HepG2 (cell line): Measurements from ENCODE around the gene DENND4B. TPM values are rescaled to one million over a fixed set of nuclear protein-coding genes. Genes with fewer than 3 reads are reported as not detected.
A peak's percentile ranks its signal among the peaks of the same experiment; 100 is the strongest.

Source experiments
- ARID2 ChIP-seq: sonication (generic); formaldehyde crosslinking; IDR thresholded peaks from 2 replicates; pipeline ENCODE4 v1.8.1; 2022; ENCODE audit warnings: mild to moderate bottlenecking, missing genetic modification reagents, borderline replicate concordance
- BHLHE40 ChIP-seq: IDR thresholded peaks from 2 replicates; pipeline ENCODE4 v1.6.1; 2011; ENCODE audit warnings: low read length, improper control_type of control experiment
- BORCS8-MEF2B ChIP-seq: sonication (generic); formaldehyde crosslinking; IDR thresholded peaks from 2 replicates; pipeline ENCODE4 v1.8.0; 2022; ENCODE audit warnings: mild to moderate bottlenecking, missing genetic modification reagents
- SMAD1 ChIP-seq: sonication (generic); formaldehyde crosslinking; IDR thresholded peaks from 2 replicates; pipeline ENCODE4 v1.4.0; 2020; ENCODE audit warnings: missing genetic modification reagents, low read depth, mild to moderate bottlenecking, borderline replicate concordance
- YEATS4 ChIP-seq: sonication (generic); formaldehyde crosslinking; IDR thresholded peaks from 2 replicates; pipeline ENCODE4 v1.4.0; 2020; ENCODE audit warnings: missing genetic modification reagents, borderline replicate concordance
- ZBTB38 ChIP-seq: sonication (generic); formaldehyde crosslinking; IDR thresholded peaks from 2 replicates; pipeline ENCODE4 v1.5.1; 2020; ENCODE audit warnings: mild to moderate bottlenecking, missing genetic modification reagents
- ZNF337 ChIP-seq: sonication (generic); formaldehyde crosslinking; IDR thresholded peaks from 2 replicates; pipeline ENCODE4 v1.5.1; 2020; ENCODE audit warnings: missing genetic modification reagents, low read depth, mild to moderate bottlenecking, borderline replicate concordance
- ZNF446 ChIP-seq: sonication (generic); formaldehyde crosslinking; IDR thresholded peaks from 2 replicates; pipeline ENCODE4 v1.5.0; 2020; ENCODE audit warnings: mild to moderate bottlenecking, missing genetic modification reagents
- polyA plus RNA-seq, 8 experiments: library from polyadenylated mRNA; depleted of rRNA in 3 of 8; stranded (reverse) in 7 of 8; unstranded in 1 of 8; fragments of >200 nt; fragmentation: Illumina TruSeq in 4 of 8; extraction: Trizol in 4 of 8; gene quantifications; 2 replicates each; pipeline versions ENCODE4 v1.2.1 to v1.2.3, GENCODE V29; 2011 to 2016; ENCODE audit warnings: low read depth in 4 of 8, missing spikeins in 1 of 8, mixed read lengths in 1 of 8; ENCODE audit not compliant: insufficient read depth in 1 of 8
- total RNA-seq, 5 experiments: library from RNA; depleted of rRNA; stranded (reverse); fragments of >200 nt; fragmentation: Illumina TruSeq; extraction: Trizol; gene quantifications; 2 replicates each; pipeline ENCODE4 v1.2.3, GENCODE V29; 2016; ENCODE audit warnings: low read depth in 1 of 5
- TF ChIP-seq, protein P1 (sequence below): sonication (generic); formaldehyde crosslinking; IDR thresholded peaks from 2 replicates; pipeline ENCODE4 v1.5.1; 2020; ENCODE audit warnings: missing genetic modification reagents, mild to moderate bottlenecking, borderline replicate concordance
- TF ChIP-seq, protein P2 (sequence below): sonication (generic); formaldehyde crosslinking; IDR thresholded peaks from 2 replicates; pipeline ENCODE4 v1.8.0; 2022; ENCODE audit warnings: mild to moderate bottlenecking, missing genetic modification reagents, moderate library complexity
- TF ChIP-seq, protein P3 (sequence below), 2 experiments: fragments of 450-650 bp in 1 of 2; sonication (generic) in 1 of 2; formaldehyde crosslinking in 1 of 2; IDR thresholded peaks; 2 replicates each; pipeline versions ENCODE4 v1.6.1 to v1.8.0; 2016 to 2022; ENCODE audit warnings: antibody characterized with exemption in 1 of 2, mild to moderate bottlenecking in 1 of 2, missing genetic modification reagents in 1 of 2
- TF ChIP-seq, protein P4 (sequence below): sonication (generic); formaldehyde crosslinking; IDR thresholded peaks from 2 replicates; pipeline ENCODE4 v1.4.0; 2020; ENCODE audit warnings: missing genetic modification reagents; ENCODE audit errors: not compliant biosample characterization
- TF ChIP-seq, protein P5 (sequence below): sonication (generic); formaldehyde crosslinking; conservative IDR thresholded peaks from 2 replicates; pipeline ENCODE4 v1.4.0; 2020; ENCODE audit warnings: missing genetic modification reagents

DENND4B gene
- total and polyA plus RNA-seq, 2 of the 13 experiments (the other 11 are each of a cell fraction or from before 2014, with no cell fraction given), result 15.1 to 20.3 TPM

DNA sequence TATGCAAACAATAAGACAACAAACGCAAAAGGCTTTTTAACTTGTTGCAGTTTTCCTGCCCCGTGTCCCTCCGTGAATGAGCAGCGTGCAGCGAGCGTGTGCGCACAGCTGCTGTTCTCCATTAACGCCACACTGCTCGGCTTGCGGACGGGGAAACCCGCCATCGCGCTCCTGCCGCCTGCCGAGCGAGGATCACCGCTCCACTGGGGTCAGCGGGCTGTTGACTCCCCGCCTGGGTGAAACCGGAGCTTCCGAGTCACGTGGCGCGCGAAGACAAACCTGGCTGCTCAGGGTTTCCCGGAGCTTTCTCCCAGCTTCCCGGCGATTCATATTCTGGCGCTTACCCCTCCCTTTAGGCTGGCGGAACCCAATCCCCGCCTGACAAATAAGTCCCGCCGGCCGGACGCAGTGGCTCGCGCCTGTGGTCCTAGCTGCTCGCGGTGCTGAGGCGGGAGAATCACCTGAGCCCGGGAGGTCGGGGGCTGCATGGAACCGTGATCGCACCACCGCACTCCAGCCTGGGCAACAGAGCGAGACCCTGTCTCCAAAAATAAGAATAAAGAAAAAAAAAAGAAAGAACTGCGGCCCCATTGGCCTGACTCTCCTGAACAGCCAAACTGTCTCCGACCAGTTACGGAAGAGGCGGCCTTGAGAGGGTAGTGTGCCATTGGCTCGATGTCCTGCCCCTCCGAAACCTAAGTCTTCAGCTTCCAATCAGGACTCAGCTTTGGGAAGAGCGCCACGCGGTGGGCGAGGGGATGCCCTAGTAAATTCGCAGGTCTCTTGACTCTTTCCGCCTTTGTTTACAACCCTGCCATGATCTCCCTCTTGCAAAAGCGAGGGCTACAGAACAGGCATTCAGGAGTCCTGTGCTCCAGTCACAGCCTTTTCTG is 20.8 kb upstream of the DENND4B start, which contains the start of gene CREB3L4 (continued):
- TF ChIP-seq, protein P1, sequence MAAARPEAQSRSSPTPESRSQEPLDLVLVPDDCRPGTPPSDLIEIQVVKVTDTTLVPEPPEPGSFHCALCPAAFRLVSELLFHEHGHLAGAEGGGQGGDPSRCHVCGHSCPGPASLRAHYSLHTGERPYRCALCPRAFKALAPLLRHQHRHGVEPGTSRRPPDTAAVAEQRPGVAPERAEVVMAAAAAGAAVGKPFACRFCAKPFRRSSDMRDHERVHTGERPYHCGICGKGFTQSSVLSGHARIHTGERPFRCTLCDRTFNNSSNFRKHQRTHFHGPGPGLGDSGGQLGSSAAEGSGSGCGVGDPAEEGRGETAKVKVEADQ (CRISPR knock-in tag), result peak; percentile 41; the same call in 1 of the 2 replicates
- TF ChIP-seq ARID2 (CRISPR knock-in tag) (peak; percentile 93; the same call in 1 of the 2 replicates), BORCS8-MEF2B (CRISPR knock-in tag) (peak; percentile 92), ZNF337 (CRISPR knock-in tag) (peak; percentile 47; the same call in 1 of the 2 replicates), ZBTB38 (CRISPR knock-in tag) (peak; percentile 78; the same call in 1 of the 2 replicates), YEATS4 (CRISPR knock-in tag) (peak; percentile 79; the same call in 1 of the 2 replicates), ZNF446 (CRISPR knock-in tag) (0 out of 2 replicates have a peak, but pooled peaks have one; percentile 54), BHLHE40 (peak; percentile 78), SMAD1 (CRISPR knock-in tag) (peak; percentile 53; the same call in 1 of the 2 replicates)
- TF ChIP-seq, protein P2, sequence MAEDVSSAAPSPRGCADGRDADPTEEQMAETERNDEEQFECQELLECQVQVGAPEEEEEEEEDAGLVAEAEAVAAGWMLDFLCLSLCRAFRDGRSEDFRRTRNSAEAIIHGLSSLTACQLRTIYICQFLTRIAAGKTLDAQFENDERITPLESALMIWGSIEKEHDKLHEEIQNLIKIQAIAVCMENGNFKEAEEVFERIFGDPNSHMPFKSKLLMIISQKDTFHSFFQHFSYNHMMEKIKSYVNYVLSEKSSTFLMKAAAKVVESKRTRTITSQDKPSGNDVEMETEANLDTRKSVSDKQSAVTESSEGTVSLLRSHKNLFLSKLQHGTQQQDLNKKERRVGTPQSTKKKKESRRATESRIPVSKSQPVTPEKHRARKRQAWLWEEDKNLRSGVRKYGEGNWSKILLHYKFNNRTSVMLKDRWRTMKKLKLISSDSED (CRISPR knock-in tag), result no peak
- TF ChIP-seq, protein P3, sequence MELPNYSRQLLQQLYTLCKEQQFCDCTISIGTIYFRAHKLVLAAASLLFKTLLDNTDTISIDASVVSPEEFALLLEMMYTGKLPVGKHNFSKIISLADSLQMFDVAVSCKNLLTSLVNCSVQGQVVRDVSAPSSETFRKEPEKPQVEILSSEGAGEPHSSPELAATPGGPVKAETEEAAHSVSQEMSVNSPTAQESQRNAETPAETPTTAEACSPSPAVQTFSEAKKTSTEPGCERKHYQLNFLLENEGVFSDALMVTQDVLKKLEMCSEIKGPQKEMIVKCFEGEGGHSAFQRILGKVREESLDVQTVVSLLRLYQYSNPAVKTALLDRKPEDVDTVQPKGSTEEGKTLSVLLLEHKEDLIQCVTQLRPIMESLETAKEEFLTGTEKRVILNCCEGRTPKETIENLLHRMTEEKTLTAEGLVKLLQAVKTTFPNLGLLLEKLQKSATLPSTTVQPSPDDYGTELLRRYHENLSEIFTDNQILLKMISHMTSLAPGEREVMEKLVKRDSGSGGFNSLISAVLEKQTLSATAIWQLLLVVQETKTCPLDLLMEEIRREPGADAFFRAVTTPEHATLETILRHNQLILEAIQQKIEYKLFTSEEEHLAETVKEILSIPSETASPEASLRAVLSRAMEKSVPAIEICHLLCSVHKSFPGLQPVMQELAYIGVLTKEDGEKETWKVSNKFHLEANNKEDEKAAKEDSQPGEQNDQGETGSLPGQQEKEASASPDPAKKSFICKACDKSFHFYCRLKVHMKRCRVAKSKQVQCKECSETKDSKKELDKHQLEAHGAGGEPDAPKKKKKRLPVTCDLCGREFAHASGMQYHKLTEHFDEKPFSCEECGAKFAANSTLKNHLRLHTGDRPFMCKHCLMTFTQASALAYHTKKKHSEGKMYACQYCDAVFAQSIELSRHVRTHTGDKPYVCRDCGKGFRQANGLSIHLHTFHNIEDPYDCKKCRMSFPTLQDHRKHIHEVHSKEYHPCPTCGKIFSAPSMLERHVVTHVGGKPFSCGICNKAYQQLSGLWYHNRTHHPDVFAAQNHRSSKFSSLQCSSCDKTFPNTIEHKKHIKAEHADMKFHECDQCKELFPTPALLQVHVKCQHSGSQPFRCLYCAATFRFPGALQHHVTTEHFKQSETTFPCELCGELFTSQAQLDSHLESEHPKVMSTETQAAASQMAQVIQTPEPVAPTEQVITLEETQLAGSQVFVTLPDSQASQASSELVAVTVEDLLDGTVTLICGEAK (IDR thresholded peaks at IDR 0.05), result no peak
- TF ChIP-seq, protein P3 (CRISPR knock-in tag; IDR thresholded peaks at IDR 0.05), result peak; percentile 83
- TF ChIP-seq, protein P4, sequence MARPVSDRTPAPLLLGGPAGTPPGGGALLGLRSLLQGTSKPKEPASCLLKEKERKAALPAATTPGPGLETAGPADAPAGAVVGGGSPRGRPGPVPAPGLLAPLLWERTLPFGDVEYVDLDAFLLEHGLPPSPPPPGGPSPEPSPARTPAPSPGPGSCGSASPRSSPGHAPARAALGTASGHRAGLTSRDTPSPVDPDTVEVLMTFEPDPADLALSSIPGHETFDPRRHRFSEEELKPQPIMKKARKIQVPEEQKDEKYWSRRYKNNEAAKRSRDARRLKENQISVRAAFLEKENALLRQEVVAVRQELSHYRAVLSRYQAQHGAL, result no peak
- TF ChIP-seq, protein P5, sequence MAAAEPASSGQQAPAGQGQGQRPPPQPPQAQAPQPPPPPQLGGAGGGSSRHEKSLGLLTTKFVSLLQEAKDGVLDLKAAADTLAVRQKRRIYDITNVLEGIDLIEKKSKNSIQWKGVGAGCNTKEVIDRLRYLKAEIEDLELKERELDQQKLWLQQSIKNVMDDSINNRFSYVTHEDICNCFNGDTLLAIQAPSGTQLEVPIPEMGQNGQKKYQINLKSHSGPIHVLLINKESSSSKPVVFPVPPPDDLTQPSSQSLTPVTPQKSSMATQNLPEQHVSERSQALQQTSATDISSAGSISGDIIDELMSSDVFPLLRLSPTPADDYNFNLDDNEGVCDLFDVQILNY (CRISPR knock-in tag), result no peak; the same call in 1 of the 2 replicates
